Measurements from ENCODE around the gene ZNF215.

GRCh38 chr11:6995703-6996102 is 69.5 kb downstream of the ZNF215 start:
- TF ChIP-seq CTCF (IDR thresholded peaks at IDR 0.05; ENCODE audit: low read depth, low read length, poor library complexity, severe bottlenecking) (no peak), EZH2phosphoT487 (IDR thresholded peaks at IDR 0.05; ENCODE audit: borderline replicate concordance, low read length) (no peak)
